Mesothelial cell of epicardium (in vitro differentiated cells): Measurements from ENCODE around the gene STARD13. TPM values are rescaled to one million over a fixed set of nuclear protein-coding genes. Genes with fewer than 3 reads are reported as not detected.

Source experiments
- DNase-seq, 2 experiments: peaks; one replicate each; pipeline ENCODE4 v3.0.0; 2021; ENCODE audit warnings: low spot score in 2 of 2; ENCODE audit not compliant: unreplicated experiment in 2 of 2
- H3K27ac Mint-ChIP-seq: 2 replicates; pipeline ENCODE4 v1.8.0; 2021; ENCODE audit warnings: mixed read lengths
- H3K27me3 Mint-ChIP-seq: 2 replicates; pipeline ENCODE4 v1.8.0; 2021; ENCODE audit warnings: low read depth, mixed read lengths
- H3K36me3 Mint-ChIP-seq: 2 replicates; pipeline ENCODE4 v1.8.0; 2021; ENCODE audit warnings: mixed read lengths
- H3K4me1 Mint-ChIP-seq: 2 replicates; pipeline ENCODE4 v1.8.0; 2021; ENCODE audit warnings: mixed read lengths
- H3K4me3 Mint-ChIP-seq: 2 replicates; pipeline ENCODE4 v1.8.0; 2021; ENCODE audit warnings: mild to moderate bottlenecking, moderate library complexity, mixed read lengths
- H3K9me3 Mint-ChIP-seq: 2 replicates; pipeline ENCODE4 v1.8.0; 2021; ENCODE audit warnings: mixed read lengths
- CTCF ChIP-seq: fragments of 200-600 bp; sonication (generic); IDR thresholded peaks from one replicate; pipeline ENCODE4 v1.5.0; 2021; ENCODE audit warnings: antibody characterized with exemption; ENCODE audit not compliant: unreplicated experiment
- total RNA-seq: library from RNA; stranded (reverse); gene quantifications from 3 replicates; pipeline ENCODE4 v1.2.1, GENCODE V29; 2021

Gene STARD13
- total RNA-seq, 1 donor from 2014 or later: 23.0 TPM

GRCh38 chr13:33224191-33224590, 61.4 kb downstream of the STARD13 start:
- Mint-ChIP-seq H3K27ac (no peak overlapping the region), H3K36me3 (peaks cover 13% of the 10 kb centered on the region)

DNA sequence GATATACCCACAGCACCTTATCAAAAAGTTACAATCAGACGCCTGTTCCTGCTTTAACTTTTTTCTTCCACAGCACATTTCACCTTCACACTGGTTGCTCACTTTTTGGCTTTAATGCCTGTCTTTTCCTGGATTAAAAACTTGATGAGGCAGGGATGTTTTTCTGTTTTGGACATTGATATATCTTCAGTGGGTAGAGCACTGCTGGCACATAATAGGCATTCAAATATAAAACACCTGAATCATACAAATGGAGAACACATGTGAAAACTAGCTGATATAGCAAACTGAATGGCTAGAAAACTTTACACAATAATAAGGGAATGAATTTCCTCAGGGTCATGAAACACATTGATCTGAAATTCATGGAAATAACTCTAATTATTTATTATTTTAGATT, 65.6 kb downstream of the STARD13 start:
- peak overlapping the region; percentile 45 for H3K27ac Mint-ChIP-seq
- no peak for TF ChIP-seq CTCF
- H3K9me3 Mint-ChIP-seq: peaks cover 5% of the 10 kb centered on the region

More at GRCh38 chr13:33224191-33224590, 61.4 kb downstream of the STARD13 start:
- Mint-ChIP-seq H3K27me3 (no peaks in the 10 kb centered on the region), H3K4me1 (peaks cover 31% of the 10 kb centered on the region), H3K4me3 (no peak overlapping the region), H3K9me3 (peaks cover 5% of the 10 kb centered on the region)
- TF ChIP-seq CTCF: no peak
- DNase-seq: no peak

GRCh38 chr13:33218426-33218825, 67.1 kb downstream of the STARD13 start:
- Mint-ChIP-seq H3K9me3 (no peaks in the 10 kb centered on the region), H3K36me3 (peaks cover 5% of the 10 kb centered on the region), H3K4me1 (peaks cover 54% of the 10 kb centered on the region), H3K4me3 (no peak overlapping the region), H3K27ac (peak overlapping the region; percentile 85), H3K27me3 (no peaks in the 10 kb centered on the region)
- TF ChIP-seq CTCF: no peak
- no peak for DNase-seq

More for the DNA sequence above, 65.6 kb downstream of the STARD13 start:
- Mint-ChIP-seq H3K27me3 (no peaks in the 10 kb centered on the region), H3K36me3 (peaks cover 13% of the 10 kb centered on the region), H3K4me3 (no peak overlapping the region), H3K4me1 (peaks cover 39% of the 10 kb centered on the region)
- DNase-seq: no peak

GRCh38 chr13:33218020-33218419, 67.5 kb downstream of the STARD13 start:
- H3K4me1 Mint-ChIP-seq: peaks cover 57% of the 10 kb centered on the region

DNA sequence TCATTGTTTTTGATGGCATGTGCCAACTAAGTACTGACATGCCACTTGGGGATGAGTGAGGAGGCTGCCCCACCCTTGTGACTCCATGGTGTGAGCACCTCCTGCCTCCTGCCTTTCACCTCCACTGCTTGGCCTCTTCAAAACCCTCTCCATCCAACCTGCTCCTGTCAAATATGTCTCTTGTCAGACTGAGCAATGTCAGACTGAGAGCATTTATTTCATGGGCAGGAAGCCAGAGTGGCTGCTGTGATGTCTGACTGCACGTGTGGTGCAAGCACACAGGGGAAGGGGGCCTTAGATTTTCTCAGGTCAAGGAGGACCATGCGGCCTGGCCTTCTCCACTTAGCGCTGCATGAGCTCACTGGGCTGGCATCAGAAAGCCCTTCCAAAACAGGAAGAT, 68.3 kb downstream of the STARD13 start:
- DNase-seq: no peak
- no peaks in the 10 kb centered on the region for H3K9me3 Mint-ChIP-seq
- H3K4me1 Mint-ChIP-seq: peaks cover 53% of the 10 kb centered on the region
- peak overlapping the region; percentile 85 for H3K27ac Mint-ChIP-seq
- H3K4me3 Mint-ChIP-seq: no peak overlapping the region
- H3K27me3 Mint-ChIP-seq: peaks cover 3% of the 10 kb centered on the region
- H3K36me3 Mint-ChIP-seq: peaks cover 5% of the 10 kb centered on the region
- TF ChIP-seq CTCF: no peak

More at GRCh38 chr13:33218020-33218419, 67.5 kb downstream of the STARD13 start:
- H3K36me3 Mint-ChIP-seq: peaks cover 5% of the 10 kb centered on the region
- peak overlapping the region; percentile 85 for H3K27ac Mint-ChIP-seq
- no peak for TF ChIP-seq CTCF
- H3K9me3 Mint-ChIP-seq: no peaks in the 10 kb centered on the region
- no peak overlapping the region for H3K4me3 Mint-ChIP-seq
- DNase-seq: no peak
- peaks cover 3% of the 10 kb centered on the region for H3K27me3 Mint-ChIP-seq

GRCh38 chr13:33213797-33214196, 71.8 kb downstream of the STARD13 start:
- Mint-ChIP-seq H3K36me3 (no peaks in the 10 kb centered on the region), H3K9me3 (no peaks in the 10 kb centered on the region), H3K27me3 (peaks cover 3% of the 10 kb centered on the region), H3K4me1 (peaks cover 50% of the 10 kb centered on the region), H3K4me3 (no peak overlapping the region), H3K27ac (peak overlapping the region; percentile 54)
- TF ChIP-seq CTCF: no peak
- DNase-seq: no peak
